ENCODE measurements around the gene TAS2R43.
"Not testable (repeated sequence)": the region's sequence is repeated elsewhere in the genome, so short reads cannot be mapped to it uniquely, and the experiment has no call there.

The TAS2R43 gene

DNA sequence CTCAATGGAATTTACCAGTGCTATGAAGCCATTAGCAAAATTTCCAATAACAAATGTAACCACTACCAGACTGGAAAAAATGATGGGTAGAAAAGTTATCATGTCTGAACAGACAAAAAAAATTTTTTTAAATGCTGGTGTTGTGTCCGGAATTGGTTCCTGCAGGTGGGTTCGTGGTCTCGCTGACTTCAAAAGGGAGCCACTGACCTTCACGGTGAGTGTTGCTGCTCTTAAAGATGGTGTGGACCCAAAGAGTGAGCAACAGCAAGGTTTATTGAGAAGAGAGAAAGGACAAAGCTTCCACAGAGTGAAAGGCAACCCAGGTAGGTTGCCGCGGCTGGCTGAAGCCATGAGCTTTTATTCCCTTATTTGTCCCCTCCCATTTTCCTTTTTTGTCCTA, at the start of gene TAS2R43:
Gene TAS2R43, minus strand, starts transcription at position 186 of the 400 bp plus-strand sequence. Its CDS starts 84 bp downstream, at position 102.
- Histone ChIP-seq H3K27ac (ENCODE audit: low read depth, low read length) (no peak within 1 kb of the TSS), H3K4me3 (ENCODE audit: low read length) (no peak within 1 kb of the TSS), H3K36me3 (ENCODE audit: control insufficient read depth, insufficient read depth, low read length) (no peaks in the 10 kb centered on the region), H3K9ac (ENCODE audit: low read length) (no peak within 1 kb of the TSS), H3K4me1 (ENCODE audit: control insufficient read depth, insufficient read depth, low read length) (no peaks in the 10 kb centered on the region), H3K27me3 (ENCODE audit: control insufficient read depth, insufficient read depth, low read length) (no peaks in the 10 kb centered on the region)

- no peaks in the 10 kb centered on the region for H3K4me1 ChIP-seq (ENCODE audit: control insufficient read depth, insufficient read depth, low read length)
- H3K9ac ChIP-seq (ENCODE audit: low read length), result no peak overlapping the region
- H3K36me3 ChIP-seq (ENCODE audit: control insufficient read depth, insufficient read depth, low read length), result no peaks in the 10 kb centered on the region
- H3K27ac ChIP-seq (ENCODE audit: low read depth, low read length), result no peak overlapping the region
- no peak overlapping the region for H3K4me3 ChIP-seq (ENCODE audit: low read length)
- H3K27me3 ChIP-seq (ENCODE audit: control insufficient read depth, insufficient read depth, low read length), result no peaks in the 10 kb centered on the region
These were observed 44.0 kb upstream of the TAS2R43 start for GRCh38 chr12:11136075-11136474.

- Histone ChIP-seq H3K9ac (ENCODE audit: low read length) (no peak within 1 kb of the TSS), H3K36me3 (ENCODE audit: control insufficient read depth, insufficient read depth, low read length) (no peaks in the 10 kb centered on the region), H3K27me3 (ENCODE audit: control insufficient read depth, insufficient read depth, low read length) (no peaks in the 10 kb centered on the region), H3K27ac (ENCODE audit: low read depth, low read length) (no peak within 1 kb of the TSS), H3K4me3 (ENCODE audit: low read length) (no peak within 1 kb of the TSS), H3K4me1 (ENCODE audit: control insufficient read depth, insufficient read depth, low read length) (no peaks in the 10 kb centered on the region)
These were observed 42.2 kb upstream of the TAS2R43 start, which contains the start of gene TAS2R30 for GRCh38 chr12:11134305-11134704. Gene TAS2R30, minus strand, starts transcription at chr12:11134644. Its CDS starts 400 bp downstream, at chr12:11134244.

DNA sequence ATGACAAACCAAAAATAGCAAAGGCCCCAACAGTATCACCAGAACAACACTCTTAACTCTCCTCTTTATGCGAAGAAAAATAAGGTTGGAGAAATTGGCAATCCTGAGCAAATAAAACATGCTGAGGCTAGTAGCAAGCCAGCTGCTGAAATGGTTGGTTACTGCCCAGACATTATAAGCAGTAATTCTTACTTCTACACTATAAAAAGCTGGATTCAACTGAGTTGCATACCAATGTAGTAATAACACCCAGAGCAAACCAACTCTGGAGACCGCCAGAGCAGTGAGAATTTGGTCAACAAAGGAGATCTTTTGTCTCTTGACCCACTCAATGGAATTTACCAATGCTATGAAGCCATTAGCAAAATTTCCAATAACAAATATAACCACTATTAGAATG, 41.7 kb upstream of the TAS2R43 start:
- Histone ChIP-seq H3K4me3 (ENCODE audit: low read length) (no peak overlapping the region), H3K27me3 (ENCODE audit: control insufficient read depth, insufficient read depth, low read length) (no peaks in the 10 kb centered on the region)

DNA sequence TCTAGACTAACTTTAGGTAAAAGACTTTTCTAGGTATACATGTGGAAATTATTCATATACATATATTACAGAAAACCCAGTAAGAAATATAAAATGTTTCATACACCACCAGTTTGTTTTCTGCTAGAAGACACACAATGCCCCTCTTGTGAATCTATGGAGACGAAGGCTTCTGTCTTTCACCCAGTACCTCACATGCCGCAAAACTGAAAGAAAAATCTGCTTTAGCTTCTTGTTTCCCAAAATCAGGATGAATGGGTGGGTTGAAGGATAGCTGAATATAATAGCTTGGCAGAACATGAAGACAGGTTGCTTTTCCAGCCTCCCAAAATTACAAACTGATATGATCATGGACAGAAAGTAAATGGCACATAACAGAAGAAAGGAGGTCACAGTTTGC, 41.0 kb upstream of the TAS2R43 start:
- Histone ChIP-seq H3K9ac (ENCODE audit: low read length) (no peak overlapping the region), H3K27me3 (ENCODE audit: control insufficient read depth, insufficient read depth, low read length) (no peaks in the 10 kb centered on the region), H3K4me1 (ENCODE audit: control insufficient read depth, insufficient read depth, low read length) (no peaks in the 10 kb centered on the region), H3K4me3 (ENCODE audit: low read length) (no peak overlapping the region), H3K27ac (ENCODE audit: low read depth, low read length) (no peak overlapping the region), H3K36me3 (ENCODE audit: control insufficient read depth, insufficient read depth, low read length) (no peaks in the 10 kb centered on the region)

More for the DNA sequence above, 41.7 kb upstream of the TAS2R43 start:
- no peak overlapping the region for H3K27ac ChIP-seq (ENCODE audit: low read depth, low read length)
- H3K36me3 ChIP-seq (ENCODE audit: control insufficient read depth, insufficient read depth, low read length), result no peaks in the 10 kb centered on the region
- H3K4me1 ChIP-seq (ENCODE audit: control insufficient read depth, insufficient read depth, low read length), result no peaks in the 10 kb centered on the region
- no peak overlapping the region for H3K9ac ChIP-seq (ENCODE audit: low read length)

GRCh38 chr12:11130999-11131398, 38.9 kb upstream of the TAS2R43 start:
- no peak overlapping the region for H3K9ac ChIP-seq (ENCODE audit: low read length)

DNA sequence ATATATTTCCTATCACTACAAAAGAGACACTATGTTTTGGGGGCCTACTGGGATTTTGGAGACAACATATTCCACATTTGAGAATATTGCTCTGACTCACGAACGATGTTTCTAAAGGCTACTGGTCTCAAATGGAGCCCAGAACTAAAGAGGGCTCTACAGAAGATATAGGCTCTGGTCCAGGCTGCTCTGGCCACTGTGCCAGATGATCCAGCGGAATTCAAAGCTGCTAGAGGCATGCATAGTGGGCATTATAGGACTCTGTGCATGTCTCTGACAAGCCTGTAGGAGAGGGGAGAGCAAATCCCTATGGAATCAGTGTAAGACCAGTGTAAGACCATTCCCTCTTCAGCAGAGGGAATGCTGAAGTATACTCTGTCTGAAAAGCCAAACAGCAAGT, 38.3 kb upstream of the TAS2R43 start:
- H3K4me3 ChIP-seq (ENCODE audit: low read length), result no peak overlapping the region
- no peak overlapping the region for H3K9ac ChIP-seq (ENCODE audit: low read length)
- no peaks in the 10 kb centered on the region for H3K36me3 ChIP-seq (ENCODE audit: control insufficient read depth, insufficient read depth, low read length)
- no peaks in the 10 kb centered on the region for H3K27me3 ChIP-seq (ENCODE audit: control insufficient read depth, insufficient read depth, low read length)
- no peaks in the 10 kb centered on the region for H3K4me1 ChIP-seq (ENCODE audit: control insufficient read depth, insufficient read depth, low read length)
- H3K27ac ChIP-seq (ENCODE audit: low read depth, low read length), result no peak overlapping the region

More at GRCh38 chr12:11130999-11131398, 38.9 kb upstream of the TAS2R43 start:
- H3K27me3 ChIP-seq (ENCODE audit: control insufficient read depth, insufficient read depth, low read length), result no peaks in the 10 kb centered on the region
- no peak overlapping the region for H3K4me3 ChIP-seq (ENCODE audit: low read length)
- no peak overlapping the region for H3K27ac ChIP-seq (ENCODE audit: low read depth, low read length)
- no peaks in the 10 kb centered on the region for H3K36me3 ChIP-seq (ENCODE audit: control insufficient read depth, insufficient read depth, low read length)
- no peaks in the 10 kb centered on the region for H3K4me1 ChIP-seq (ENCODE audit: control insufficient read depth, insufficient read depth, low read length)

DNA sequence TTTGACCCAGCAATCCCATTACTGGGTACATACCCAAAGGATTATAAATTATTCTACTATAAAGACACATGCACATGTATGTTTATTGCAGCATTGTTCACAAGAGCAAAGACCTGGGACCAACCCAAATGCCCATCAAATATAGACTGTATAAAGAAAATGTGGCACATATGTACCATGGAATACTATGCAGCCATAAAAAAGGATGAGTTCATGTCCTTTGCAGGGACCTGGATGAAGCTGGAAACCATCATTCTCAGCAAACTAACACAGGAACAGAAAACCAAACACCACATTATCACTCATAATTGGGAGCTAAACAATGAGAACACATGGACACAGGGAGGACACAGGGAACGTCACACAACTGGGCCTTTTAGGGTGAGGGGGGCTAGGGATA, 22.0 kb upstream of the TAS2R43 start:
- H3K36me3 ChIP-seq (ENCODE audit: control insufficient read depth, insufficient read depth, low read length); H3K27ac ChIP-seq (ENCODE audit: low read depth, low read length); H3K4me1 ChIP-seq (ENCODE audit: control insufficient read depth, insufficient read depth, low read length); H3K9ac ChIP-seq (ENCODE audit: low read length); H3K27me3 ChIP-seq (ENCODE audit: control insufficient read depth, insufficient read depth, low read length); H3K4me3 ChIP-seq (ENCODE audit: low read length): not testable (repeated sequence)

- H3K27ac ChIP-seq (ENCODE audit: low read depth, low read length); H3K27me3 ChIP-seq (ENCODE audit: control insufficient read depth, insufficient read depth, low read length); H3K9ac ChIP-seq (ENCODE audit: low read length); H3K4me1 ChIP-seq (ENCODE audit: control insufficient read depth, insufficient read depth, low read length); H3K4me3 ChIP-seq (ENCODE audit: low read length); H3K36me3 ChIP-seq (ENCODE audit: control insufficient read depth, insufficient read depth, low read length): not testable (repeated sequence)
These were observed 19.1 kb upstream of the TAS2R43 start for GRCh38 chr12:11111213-11111612.

- H3K27ac ChIP-seq (ENCODE audit: low read depth, low read length), result no peak overlapping the region
- no peak overlapping the region for H3K9ac ChIP-seq (ENCODE audit: low read length)
- H3K4me3 ChIP-seq (ENCODE audit: low read length), result no peak overlapping the region
- H3K4me1 ChIP-seq (ENCODE audit: control insufficient read depth, insufficient read depth, low read length), result no peaks in the 10 kb centered on the region
- peaks cover 2% of the 10 kb centered on the region for H3K36me3 ChIP-seq (ENCODE audit: control insufficient read depth, insufficient read depth, low read length)
- H3K27me3 ChIP-seq (ENCODE audit: control insufficient read depth, insufficient read depth, low read length), result no peaks in the 10 kb centered on the region
These were observed 16.7 kb upstream of the TAS2R43 start for GRCh38 chr12:11108862-11109261.

DNA sequence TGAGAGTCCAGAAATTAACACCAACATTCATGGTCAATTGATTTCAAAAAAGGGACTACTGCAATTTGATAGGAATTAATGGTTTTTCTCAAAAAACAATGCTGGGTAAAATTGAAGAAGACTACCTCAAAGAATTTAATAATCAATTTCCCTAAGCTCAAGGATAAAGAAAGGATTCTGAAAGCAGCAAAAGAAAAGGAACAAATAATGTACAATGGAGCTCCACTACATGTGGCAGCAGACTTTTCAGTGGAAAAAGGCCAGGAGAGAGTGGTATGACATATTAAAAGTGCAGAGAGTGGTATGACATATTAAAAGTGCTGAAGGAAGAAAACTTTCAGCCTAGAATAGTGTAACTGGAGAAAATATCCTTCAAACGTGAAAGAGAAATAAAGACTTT, 15.6 kb upstream of the TAS2R43 start:
- H3K27ac ChIP-seq (ENCODE audit: low read depth, low read length), result no peak overlapping the region
- no peak overlapping the region for H3K4me3 ChIP-seq (ENCODE audit: low read length)
- no peaks in the 10 kb centered on the region for H3K27me3 ChIP-seq (ENCODE audit: control insufficient read depth, insufficient read depth, low read length)
- peaks cover 2% of the 10 kb centered on the region for H3K36me3 ChIP-seq (ENCODE audit: control insufficient read depth, insufficient read depth, low read length)
- no peaks in the 10 kb centered on the region for H3K4me1 ChIP-seq (ENCODE audit: control insufficient read depth, insufficient read depth, low read length)
- H3K9ac ChIP-seq (ENCODE audit: low read length), result no peak overlapping the region

DNA sequence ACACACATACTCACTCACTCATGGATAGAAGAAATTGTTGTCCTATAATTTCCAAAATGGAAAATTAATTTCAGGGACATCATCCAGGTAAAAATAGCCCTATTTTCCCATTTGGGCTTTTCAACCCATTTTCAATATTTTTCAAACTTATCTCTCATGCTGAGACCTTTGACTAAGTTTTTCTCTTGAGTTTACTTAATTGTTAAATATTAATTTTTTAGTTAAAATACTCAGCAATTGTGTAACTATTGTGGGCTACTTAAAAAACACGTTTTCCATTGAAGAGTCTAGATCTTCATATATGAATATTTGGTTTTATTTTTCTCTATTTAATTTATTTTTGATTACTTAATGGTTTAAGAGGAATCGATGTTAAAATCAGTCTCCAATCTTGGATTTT, 14.2 kb upstream of the TAS2R43 start:
- Histone ChIP-seq H3K4me3 (ENCODE audit: low read length) (no peak overlapping the region), H3K4me1 (ENCODE audit: control insufficient read depth, insufficient read depth, low read length) (no peaks in the 10 kb centered on the region), H3K27me3 (ENCODE audit: control insufficient read depth, insufficient read depth, low read length) (no peaks in the 10 kb centered on the region), H3K36me3 (ENCODE audit: control insufficient read depth, insufficient read depth, low read length) (peaks cover 2% of the 10 kb centered on the region), H3K27ac (ENCODE audit: low read depth, low read length) (no peak overlapping the region), H3K9ac (ENCODE audit: low read length) (no peak overlapping the region)

DNA sequence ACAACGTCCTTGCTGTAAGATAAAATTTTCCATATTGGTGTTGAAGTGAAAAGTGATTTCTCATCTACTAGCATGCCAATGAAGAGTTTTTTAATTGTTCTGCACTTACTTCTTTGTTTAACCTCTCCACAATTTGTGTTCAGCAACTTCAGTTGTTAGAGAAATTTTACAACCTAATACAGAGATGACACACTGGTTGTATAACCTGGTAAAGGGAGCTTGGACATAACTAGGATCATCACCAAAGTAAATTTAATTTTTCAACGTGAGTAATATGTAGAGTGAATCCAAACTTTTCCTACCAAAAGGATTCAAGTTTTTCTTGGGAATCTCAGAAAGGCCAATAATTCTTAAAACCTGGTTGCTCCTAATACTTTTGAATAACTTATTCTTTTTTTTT, 13.4 kb upstream of the TAS2R43 start:
- Histone ChIP-seq H3K4me1 (ENCODE audit: control insufficient read depth, insufficient read depth, low read length) (no peaks in the 10 kb centered on the region), H3K36me3 (ENCODE audit: control insufficient read depth, insufficient read depth, low read length) (peaks cover 2% of the 10 kb centered on the region), H3K9ac (ENCODE audit: low read length) (no peak overlapping the region), H3K27me3 (ENCODE audit: control insufficient read depth, insufficient read depth, low read length) (no peaks in the 10 kb centered on the region), H3K4me3 (ENCODE audit: low read length) (no peak overlapping the region), H3K27ac (ENCODE audit: low read depth, low read length) (no peak overlapping the region)
